ENCODE results near the gene MPL.

The MPL gene

GRCh38 chr1:43316738-43317520, 20.7 kb upstream of the MPL start:
- DNase-seq (ENCODE audit: low read depth): no peak
- TF ChIP-seq CTCF (conservative IDR thresholded peaks at IDR 0.05; ENCODE audit: control insufficient read depth, insufficient read depth, low read depth, low read length): peak; percentile 20
- no peak overlapping the region for H3K4me3 ChIP-seq (ENCODE audit: control insufficient read depth, low read depth, low read length)

GRCh38 chr1:43317817-43318471, 19.7 kb upstream of the MPL start:
- TF ChIP-seq CTCF (conservative IDR thresholded peaks at IDR 0.05; ENCODE audit: control insufficient read depth, insufficient read depth, low read depth, low read length): no peak
- DNase-seq (ENCODE audit: low read depth): peak; percentile 48
- no peak overlapping the region for H3K4me3 ChIP-seq (ENCODE audit: control insufficient read depth, low read depth, low read length)

- no peak for DNase-seq (ENCODE audit: low read depth)
- H3K4me3 ChIP-seq (ENCODE audit: control insufficient read depth, low read depth, low read length): no peak overlapping the region
- no peak for TF ChIP-seq CTCF (conservative IDR thresholded peaks at IDR 0.05; ENCODE audit: control insufficient read depth, insufficient read depth, low read depth, low read length)
These were observed 18.8 kb upstream of the MPL start for GRCh38 chr1:43318831-43319230.

- TF ChIP-seq CTCF (conservative IDR thresholded peaks at IDR 0.05; ENCODE audit: control insufficient read depth, insufficient read depth, low read depth, low read length): no peak
These were observed 18.3 kb upstream of the MPL start for GRCh38 chr1:43319288-43319687.

GRCh38 chr1:43319766-43320165, 17.9 kb upstream of the MPL start:
- no peak for TF ChIP-seq CTCF (conservative IDR thresholded peaks at IDR 0.05; ENCODE audit: control insufficient read depth, insufficient read depth, low read depth, low read length)
- H3K4me3 ChIP-seq (ENCODE audit: control insufficient read depth, low read depth, low read length): no peak overlapping the region
- DNase-seq (ENCODE audit: low read depth): no peak

More at GRCh38 chr1:43319288-43319687, 18.3 kb upstream of the MPL start:
- H3K4me3 ChIP-seq (ENCODE audit: control insufficient read depth, low read depth, low read length): no peak overlapping the region
- no peak for DNase-seq (ENCODE audit: low read depth)

GRCh38 chr1:43321331-43321891, 16.2 kb upstream of the MPL start:
- no peak for DNase-seq (ENCODE audit: low read depth)
- no peak overlapping the region for H3K4me3 ChIP-seq (ENCODE audit: control insufficient read depth, low read depth, low read length)
- no peak for TF ChIP-seq CTCF (conservative IDR thresholded peaks at IDR 0.05; ENCODE audit: control insufficient read depth, insufficient read depth, low read depth, low read length)

All from fibroblast of mammary gland (primary cell).